A673 (cell line): ENCODE results near the gene RETREG2.

Source experiments
- EZH2 ChIP-seq: fragments of 200-600 bp; sonication (generic); IDR thresholded peaks from 2 replicates; pipeline ENCODE4 v1.6.1; 2017; ENCODE audit warnings: borderline replicate concordance, low read depth, mild to moderate bottlenecking, mixed read lengths, antibody characterized with exemption, low read length; ENCODE audit not compliant: poor library complexity, severe bottlenecking
- TF ChIP-seq, protein P1 (sequence below): fragments of 300-800, 200-600 bp; sonication (generic); conservative IDR thresholded peaks from 2 replicates; pipeline ENCODE4 v1.5.1; 2017; ENCODE audit warnings: low read depth, mild to moderate bottlenecking, antibody characterized with exemption, low read length, moderate library complexity, mixed read lengths

DNA sequence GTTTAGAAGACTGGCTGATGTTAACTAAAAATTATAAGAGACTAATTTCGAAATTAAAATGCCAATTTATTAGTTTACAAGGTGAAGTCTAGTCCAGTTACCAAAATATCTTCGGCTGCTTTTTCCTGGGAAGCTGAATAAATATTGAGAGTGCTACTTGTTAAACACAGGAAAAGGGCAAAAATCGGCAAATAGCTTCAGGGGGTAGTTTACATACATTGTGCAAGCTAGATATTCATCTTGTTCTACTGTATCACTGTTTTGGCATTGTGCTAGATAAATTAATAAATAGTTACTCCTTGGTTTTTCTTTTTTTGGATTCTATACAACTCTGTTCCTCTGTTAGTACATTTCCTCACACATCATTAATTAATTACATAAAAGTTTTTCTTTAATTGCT, 46.7 kb upstream of the RETREG2 start:
- TF ChIP-seq, protein P1, sequence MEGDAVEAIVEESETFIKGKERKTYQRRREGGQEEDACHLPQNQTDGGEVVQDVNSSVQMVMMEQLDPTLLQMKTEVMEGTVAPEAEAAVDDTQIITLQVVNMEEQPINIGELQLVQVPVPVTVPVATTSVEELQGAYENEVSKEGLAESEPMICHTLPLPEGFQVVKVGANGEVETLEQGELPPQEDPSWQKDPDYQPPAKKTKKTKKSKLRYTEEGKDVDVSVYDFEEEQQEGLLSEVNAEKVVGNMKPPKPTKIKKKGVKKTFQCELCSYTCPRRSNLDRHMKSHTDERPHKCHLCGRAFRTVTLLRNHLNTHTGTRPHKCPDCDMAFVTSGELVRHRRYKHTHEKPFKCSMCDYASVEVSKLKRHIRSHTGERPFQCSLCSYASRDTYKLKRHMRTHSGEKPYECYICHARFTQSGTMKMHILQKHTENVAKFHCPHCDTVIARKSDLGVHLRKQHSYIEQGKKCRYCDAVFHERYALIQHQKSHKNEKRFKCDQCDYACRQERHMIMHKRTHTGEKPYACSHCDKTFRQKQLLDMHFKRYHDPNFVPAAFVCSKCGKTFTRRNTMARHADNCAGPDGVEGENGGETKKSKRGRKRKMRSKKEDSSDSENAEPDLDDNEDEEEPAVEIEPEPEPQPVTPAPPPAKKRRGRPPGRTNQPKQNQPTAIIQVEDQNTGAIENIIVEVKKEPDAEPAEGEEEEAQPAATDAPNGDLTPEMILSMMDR: no peak
- TF ChIP-seq EZH2: no peak
